HEK293 (cell line): ENCODE results near the gene ZSCAN31.

Experiments
- GLI4 ChIP-seq: fragments of 450-650 bp; formaldehyde crosslinking; IDR thresholded peaks from 2 replicates; pipeline ENCODE4 v1.5.1; 2016; ENCODE audit warnings: missing biosample characterization, missing genetic modification characterization
- HOXC10 ChIP-seq: sonication (generic); formaldehyde crosslinking; IDR thresholded peaks from 2 replicates; pipeline ENCODE4 v1.8.1; 2023; ENCODE audit warnings: mild to moderate bottlenecking, missing genetic modification reagents
- IKZF3 ChIP-seq: fragments of 450-650 bp; IDR thresholded peaks from 2 replicates; pipeline ENCODE4 v1.5.0; 2018; ENCODE audit warnings: missing biosample characterization, mild to moderate bottlenecking, missing genetic modification characterization, moderate library complexity
- KLF1 ChIP-seq: fragments of 450-650 bp; formaldehyde crosslinking; IDR thresholded peaks from 2 replicates; pipeline ENCODE4 v1.5.1; 2016; ENCODE audit warnings: missing biosample characterization, missing genetic modification characterization
- PATZ1 ChIP-seq: fragments of 450-650 bp; formaldehyde crosslinking; IDR thresholded peaks from 2 replicates; pipeline ENCODE4 v1.5.1; 2016; ENCODE audit warnings: missing biosample characterization, missing genetic modification characterization
- REST ChIP-seq: fragments of 450-650 bp; formaldehyde crosslinking; IDR thresholded peaks from 2 replicates; pipeline ENCODE4 v1.5.1; 2016; ENCODE audit warnings: missing biosample characterization, missing genetic modification characterization
- SETDB1 ChIP-seq: IDR thresholded peaks from one replicate; pipeline ENCODE4 v1.6.1; 2017; ENCODE audit warnings: mild to moderate bottlenecking, low read length, moderate library complexity, mixed read lengths; ENCODE audit not compliant: insufficient read length
- ZBTB10 ChIP-seq: fragments of 450-650 bp; formaldehyde crosslinking; IDR thresholded peaks from 2 replicates; pipeline ENCODE4 v1.5.1; 2016; ENCODE audit warnings: missing biosample characterization, missing genetic modification characterization
- ZBTB26 ChIP-seq: fragments of 450-650 bp; formaldehyde crosslinking; optimal IDR thresholded peaks from 2 replicates; pipeline ENCODE3; 2016; ENCODE audit warnings: missing biosample characterization, mild to moderate bottlenecking, missing genetic modification characterization
- ZFP37 ChIP-seq: fragments of 450-650 bp; formaldehyde crosslinking; IDR thresholded peaks from 2 replicates; pipeline ENCODE4 v1.5.1; 2016; ENCODE audit warnings: missing biosample characterization, missing genetic modification characterization
- ZNF112 ChIP-seq: fragments of 450-650 bp; formaldehyde crosslinking; IDR thresholded peaks from 2 replicates; pipeline ENCODE4 v1.5.0; 2017; ENCODE audit warnings: missing biosample characterization, missing genetic modification characterization
- ZNF19 ChIP-seq: fragments of 450-650 bp; formaldehyde crosslinking; IDR thresholded peaks from 2 replicates; pipeline ENCODE4; 2016; ENCODE audit warnings: missing biosample characterization, missing genetic modification characterization, low read depth
- ZNF2 ChIP-seq: fragments of 450-650 bp; formaldehyde crosslinking; IDR thresholded peaks from 2 replicates; pipeline ENCODE4 v1.5.1; 2016; ENCODE audit warnings: missing biosample characterization, missing genetic modification characterization
- ZNF248 ChIP-seq: fragments of 450-650 bp; formaldehyde crosslinking; IDR thresholded peaks from 2 replicates; pipeline ENCODE4 v1.5.1; 2017; ENCODE audit warnings: missing biosample characterization, missing genetic modification characterization
- ZNF366 ChIP-seq: fragments of 450-650 bp; formaldehyde crosslinking; conservative IDR thresholded peaks from 2 replicates; pipeline ENCODE4 v1.5.1; 2016; ENCODE audit warnings: missing biosample characterization, missing genetic modification characterization
- ZNF571 ChIP-seq: fragments of 450-650 bp; formaldehyde crosslinking; IDR thresholded peaks from 2 replicates; pipeline ENCODE4 v1.5.0; 2017; ENCODE audit warnings: missing biosample characterization, missing genetic modification characterization
- ZNF610 ChIP-seq: fragments of 450-650 bp; formaldehyde crosslinking; IDR thresholded peaks from 2 replicates; pipeline ENCODE4 v1.5.1; 2016; ENCODE audit warnings: missing biosample characterization, missing genetic modification characterization, borderline replicate concordance
- ZNF654 ChIP-seq: fragments of 450-650 bp; formaldehyde crosslinking; IDR thresholded peaks from 2 replicates; pipeline ENCODE4 v1.5.1; 2016; ENCODE audit warnings: low read depth, missing biosample characterization, missing genetic modification characterization
- ZSCAN4 ChIP-seq: fragments of 450-650 bp; formaldehyde crosslinking; IDR thresholded peaks from 2 replicates; pipeline ENCODE4 v1.5.1; 2017; ENCODE audit warnings: missing biosample characterization, missing genetic modification characterization
- TF ChIP-seq, protein P1 (sequence below): fragments of 450-650 bp; IDR thresholded peaks from 2 replicates; pipeline ENCODE4 v1.5.1; 2018; ENCODE audit warnings: missing biosample characterization, missing genetic modification characterization
- TF ChIP-seq, protein P2 (sequence below): fragments of 450-650 bp; formaldehyde crosslinking; IDR thresholded peaks from 2 replicates; pipeline ENCODE4 v1.5.1; 2016; ENCODE audit warnings: missing biosample characterization, missing genetic modification characterization
- TF ChIP-seq, protein P3 (sequence below): fragments of 450-650 bp; formaldehyde crosslinking; IDR thresholded peaks from 2 replicates; pipeline ENCODE4 v1.5.1; 2017; ENCODE audit warnings: missing biosample characterization, missing genetic modification characterization

ZSCAN31 gene

DNA sequence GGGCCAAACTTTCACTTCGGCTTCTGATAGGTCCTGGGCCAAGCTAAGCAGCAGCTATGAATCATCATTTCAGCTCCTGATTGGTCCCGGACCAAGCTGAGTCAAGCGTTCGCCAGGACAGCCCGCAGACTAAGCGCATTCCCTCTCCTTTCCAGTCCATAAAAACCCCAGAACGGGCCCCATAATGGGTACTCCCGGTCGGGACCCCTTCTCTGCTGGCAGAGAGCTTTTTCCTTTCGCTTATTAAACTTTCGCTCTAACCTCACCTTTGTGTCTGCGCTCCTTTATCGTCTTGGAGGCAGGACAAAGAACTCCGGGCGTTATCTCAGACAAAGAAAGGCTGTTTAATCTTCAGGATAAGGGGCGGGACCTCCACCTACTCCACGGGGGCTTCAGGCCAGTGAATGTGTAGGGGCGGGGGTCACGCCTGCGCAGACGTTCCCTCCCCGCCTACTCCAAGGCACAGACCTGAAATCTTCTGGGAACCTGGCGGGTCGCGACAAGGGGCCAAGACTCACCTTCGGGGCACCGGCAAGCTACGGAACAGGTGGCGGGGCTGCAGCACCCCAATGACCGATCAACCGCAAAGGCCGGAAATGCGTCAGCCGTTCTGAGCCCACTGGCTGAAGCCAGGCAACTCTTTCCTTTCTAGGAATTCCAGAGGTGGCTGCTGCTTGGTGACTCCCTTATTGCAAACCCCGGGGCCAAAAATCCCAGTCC lies at the start of gene ZSCAN31 (continued):
- TF ChIP-seq ZBTB10 (tag by site-specific recombination) (peak; percentile 90), SETDB1 (peak; percentile 38), GLI4 (tag by site-specific recombination) (no peak), ZNF571 (tag by site-specific recombination) (no peak), ZSCAN4 (tag by site-specific recombination) (no peak), ZNF248 (tag by site-specific recombination) (no peak), ZNF366 (tag by site-specific recombination) (peak; percentile 77), ZNF2 (tag by site-specific recombination) (peak; percentile 64), HOXC10 (CRISPR knock-in tag) (peak; percentile 100), ZFP37 (no peak), IKZF3 (peak; percentile 97), ZNF19 (tag by site-specific recombination) (no peak), ZNF654 (tag by site-specific recombination) (peak; percentile 23; the same call in 1 of the 2 replicates), REST (tag by site-specific recombination) (no peak; the same call in 1 of the 2 replicates), ZBTB26 (tag by site-specific recombination) (peak; percentile 24), KLF1 (tag by site-specific recombination) (peak; percentile 52), ZNF112 (no peak), ZNF610 (no peak), PATZ1 (tag by site-specific recombination) (peak; percentile 92)
- TF ChIP-seq, protein P1, sequence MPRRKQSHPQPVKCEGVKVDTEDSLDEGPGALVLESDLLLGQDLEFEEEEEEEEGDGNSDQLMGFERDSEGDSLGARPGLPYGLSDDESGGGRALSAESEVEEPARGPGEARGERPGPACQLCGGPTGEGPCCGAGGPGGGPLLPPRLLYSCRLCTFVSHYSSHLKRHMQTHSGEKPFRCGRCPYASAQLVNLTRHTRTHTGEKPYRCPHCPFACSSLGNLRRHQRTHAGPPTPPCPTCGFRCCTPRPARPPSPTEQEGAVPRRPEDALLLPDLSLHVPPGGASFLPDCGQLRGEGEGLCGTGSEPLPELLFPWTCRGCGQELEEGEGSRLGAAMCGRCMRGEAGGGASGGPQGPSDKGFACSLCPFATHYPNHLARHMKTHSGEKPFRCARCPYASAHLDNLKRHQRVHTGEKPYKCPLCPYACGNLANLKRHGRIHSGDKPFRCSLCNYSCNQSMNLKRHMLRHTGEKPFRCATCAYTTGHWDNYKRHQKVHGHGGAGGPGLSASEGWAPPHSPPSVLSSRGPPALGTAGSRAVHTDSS (tag by site-specific recombination): no peak
- TF ChIP-seq, protein P2, sequence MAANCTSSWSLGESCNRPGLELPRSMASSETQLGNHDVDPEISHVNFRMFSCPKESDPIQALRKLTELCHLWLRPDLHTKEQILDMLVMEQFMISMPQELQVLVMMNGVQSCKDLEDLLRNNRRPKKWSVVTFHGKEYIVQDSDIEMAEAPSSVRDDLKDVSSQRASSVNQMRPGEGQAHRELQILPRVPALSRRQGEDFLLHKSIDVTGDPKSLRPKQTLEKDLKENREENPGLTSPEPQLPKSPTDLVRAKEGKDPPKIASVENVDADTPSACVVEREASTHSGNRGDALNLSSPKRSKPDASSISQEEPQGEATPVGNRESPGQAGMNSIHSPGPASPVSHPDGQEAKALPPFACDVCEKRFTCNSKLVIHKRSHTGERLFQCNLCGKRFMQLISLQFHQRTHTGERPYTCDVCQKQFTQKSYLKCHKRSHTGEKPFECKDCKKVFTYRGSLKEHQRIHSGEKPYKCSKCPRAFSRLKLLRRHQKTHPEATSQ (tag by site-specific recombination): no peak
- TF ChIP-seq, protein P3, sequence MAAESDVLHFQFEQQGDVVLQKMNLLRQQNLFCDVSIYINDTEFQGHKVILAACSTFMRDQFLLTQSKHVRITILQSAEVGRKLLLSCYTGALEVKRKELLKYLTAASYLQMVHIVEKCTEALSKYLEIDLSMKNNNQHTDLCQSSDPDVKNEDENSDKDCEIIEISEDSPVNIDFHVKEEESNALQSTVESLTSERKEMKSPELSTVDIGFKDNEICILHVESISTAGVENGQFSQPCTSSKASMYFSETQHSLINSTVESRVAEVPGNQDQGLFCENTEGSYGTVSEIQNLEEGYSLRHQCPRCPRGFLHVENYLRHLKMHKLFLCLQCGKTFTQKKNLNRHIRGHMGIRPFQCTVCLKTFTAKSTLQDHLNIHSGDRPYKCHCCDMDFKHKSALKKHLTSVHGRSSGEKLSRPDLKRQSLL (tag by site-specific recombination): no peak
